PC-9 (cell line): ENCODE data around the gene CARMIL1.

Experiments
- CTCF ChIP-seq: fragments of 200-600 bp; sonication (generic); conservative IDR thresholded peaks from 2 replicates; pipeline ENCODE4 v1.6.1; 2017; ENCODE audit warnings: mixed run types, antibody characterized with exemption, mild to moderate bottlenecking, moderate library complexity
- EZH2 ChIP-seq: fragments of 200-600 bp; sonication (generic); IDR thresholded peaks from 2 replicates; pipeline ENCODE4 v1.8.0; 2017; ENCODE audit warnings: antibody characterized with exemption, low read depth

GRCh38 chr6:25485821-25486534, 206.8 kb downstream of the CARMIL1 start:
- no peak for TF ChIP-seq CTCF
- no peak for TF ChIP-seq EZH2
